Measurements from ENCODE around the gene ENTPD5. TPM values are rescaled to one million over a fixed set of nuclear protein-coding genes. Genes with fewer than 3 reads are reported as not detected.

ENTPD5 gene
- total RNA-seq (10.4 TPM), polyA plus RNA-seq (ENCODE audit: insufficient read depth in 1 of 8, insufficient read length in 8 of 8, low replicate concordance in 1 of 8) (10 to 100 TPM; 11.2 to 15.3 (median 13.9) TPM)
- long read RNA-seq, donor 1, full-length matches to known transcripts = 1 of 1 reads
- long read RNA-seq, donor 1, partial matches to known transcripts = 0 of 1 reads
- long read RNA-seq, donor 1, other reads (novel, unspliced or antisense) = 0 of 1 reads
- long read RNA-seq, donor 2 = 0 reads
- long read RNA-seq, donor 3, full-length matches to known transcripts = 2 of 77 reads
- long read RNA-seq, donor 3, partial matches to known transcripts = 64 of 77 reads
- long read RNA-seq, donor 3, other reads (novel, unspliced or antisense) = 11 of 77 reads
- long read RNA-seq, donor 4 = 0 reads
- long read RNA-seq, donor 5, partial matches to known transcripts = 60 of 76 reads
- long read RNA-seq, donor 5, other reads (novel, unspliced or antisense) = 16 of 76 reads
- long read RNA-seq, donor 6, full-length matches to known transcripts = 1 of 1 reads
- long read RNA-seq, donor 6, partial matches to known transcripts = 0 of 1 reads
- long read RNA-seq, donor 6, other reads (novel, unspliced or antisense) = 0 of 1 reads
- long read RNA-seq, donor 7, full-length matches to known transcripts = 3 of 82 reads
- long read RNA-seq, donor 7, partial matches to known transcripts = 68 of 82 reads
- long read RNA-seq, donor 7, other reads (novel, unspliced or antisense) = 11 of 82 reads
- long read RNA-seq, donor 8, full-length matches to known transcripts = 1 of 58 reads
- long read RNA-seq, donor 8, partial matches to known transcripts = 51 of 58 reads
- long read RNA-seq, donor 8, other reads (novel, unspliced or antisense) = 6 of 58 reads
- long read RNA-seq, donor 9, partial matches to known transcripts = 44 of 53 reads
- long read RNA-seq, donor 9, other reads (novel, unspliced or antisense) = 9 of 53 reads
- long read RNA-seq, donor 10, full-length matches to known transcripts = 2 of 2 reads
- long read RNA-seq, donor 10, partial matches to known transcripts = 0 of 2 reads
- long read RNA-seq, donor 10, other reads (novel, unspliced or antisense) = 0 of 2 reads
- long read RNA-seq, donor 11, partial matches to known transcripts = 50 of 58 reads
- long read RNA-seq, donor 11, other reads (novel, unspliced or antisense) = 8 of 58 reads

GRCh38 chr14:74018586-74019407 lies at the start of gene ENTPD5, which contains the start of gene BBOF1:
ENTPD5 (minus strand) TSS chr14:74019288; CDS start chr14:73988102, 31,186 bp downstream.
BBOF1 (plus strand) TSS chr14:74019349; CDS start chr14:74019479, 130 bp downstream.
- Histone ChIP-seq H3K4me1 (ENCODE audit: control insufficient read depth, insufficient read depth, low read length) (peaks cover 2% of the 10 kb centered on the region), H3K27me3 (ENCODE audit: control insufficient read depth, insufficient read depth, low read length) (no peaks in the 10 kb centered on the region)
- under 1% methylated on average over 93 of the region's 93 CpGs for WGBS (ENCODE audit: insufficient coverage)

GRCh38 chr14:74065746-74066575 lies 46.9 kb upstream of the ENTPD5 start:
- Histone ChIP-seq H3K27me3 (ENCODE audit: control insufficient read depth, insufficient read depth, low read length) (no peaks in the 10 kb centered on the region), H3K36me3 (ENCODE audit: control insufficient read depth, insufficient read depth, low read length) (peaks cover 56% of the 10 kb centered on the region)
- WGBS (ENCODE audit: insufficient coverage) = no CpG with 5 or more reads among the region's 3 CpGs

More at GRCh38 chr14:74018586-74019407, at the start of gene ENTPD5, which contains the start of gene BBOF1:
- Histone ChIP-seq H3K4me3 (ENCODE audit: low read length) (peak within 1 kb of the TSS; percentile 71), H3K27ac (ENCODE audit: low read length) (peak within 1 kb of the TSS; percentile 95), H3K36me3 (ENCODE audit: control insufficient read depth, insufficient read depth, low read length) (peaks cover 5% of the 10 kb centered on the region), H3K9me3 (replicated peaks; ENCODE audit: control insufficient read depth, low read depth, low read length) (no peaks in the 10 kb centered on the region)
- DNase-seq = peak; percentile 95

GRCh38 chr14:74064883-74065282 lies 45.8 kb upstream of the ENTPD5 start:
- no peaks in the 10 kb centered on the region for H3K9me3 ChIP-seq (replicated peaks; ENCODE audit: control insufficient read depth, low read depth, low read length)
- H3K27me3 ChIP-seq (ENCODE audit: control insufficient read depth, insufficient read depth, low read length) = no peaks in the 10 kb centered on the region
- peaks cover 52% of the 10 kb centered on the region for H3K36me3 ChIP-seq (ENCODE audit: control insufficient read depth, insufficient read depth, low read length)
- no peak overlapping the region for H3K27ac ChIP-seq (ENCODE audit: low read length)
- no CpG with 5 or more reads among the region's 3 CpGs for whole genome bisulfite sequencing (ENCODE audit: insufficient coverage)
- no peak for DNase-seq
- no peaks in the 10 kb centered on the region for H3K4me1 ChIP-seq (ENCODE audit: control insufficient read depth, insufficient read depth, low read length)
- H3K4me3 ChIP-seq (ENCODE audit: low read length) = no peak overlapping the region

More at GRCh38 chr14:74065746-74066575, 46.9 kb upstream of the ENTPD5 start:
- Histone ChIP-seq H3K4me3 (ENCODE audit: low read length) (no peak overlapping the region), H3K4me1 (ENCODE audit: control insufficient read depth, insufficient read depth, low read length) (no peaks in the 10 kb centered on the region), H3K9me3 (replicated peaks; ENCODE audit: control insufficient read depth, low read depth, low read length) (no peaks in the 10 kb centered on the region), H3K27ac (ENCODE audit: low read length) (no peak overlapping the region)
- no peak for DNase-seq

- no peaks in the 10 kb centered on the region for H3K4me1 ChIP-seq (ENCODE audit: control insufficient read depth, insufficient read depth, low read length)
- no peaks in the 10 kb centered on the region for H3K27me3 ChIP-seq (ENCODE audit: control insufficient read depth, insufficient read depth, low read length)
- no peak overlapping the region for H3K4me3 ChIP-seq (ENCODE audit: low read length)
- peaks cover 51% of the 10 kb centered on the region for H3K36me3 ChIP-seq (ENCODE audit: control insufficient read depth, insufficient read depth, low read length)
- no peak for DNase-seq
- H3K27ac ChIP-seq (ENCODE audit: low read length) = no peak overlapping the region
- H3K9me3 ChIP-seq (replicated peaks; ENCODE audit: control insufficient read depth, low read depth, low read length) = no peaks in the 10 kb centered on the region
Measured at GRCh38 chr14:74064426-74064825, 45.3 kb upstream of the ENTPD5 start.

- Histone ChIP-seq H3K27ac (ENCODE audit: low read length) (no peak overlapping the region), H3K4me1 (ENCODE audit: control insufficient read depth, insufficient read depth, low read length) (no peaks in the 10 kb centered on the region), H3K4me3 (ENCODE audit: low read length) (no peak overlapping the region), H3K27me3 (ENCODE audit: control insufficient read depth, insufficient read depth, low read length) (no peaks in the 10 kb centered on the region), H3K36me3 (ENCODE audit: control insufficient read depth, insufficient read depth, low read length) (peaks cover 44% of the 10 kb centered on the region), H3K9me3 (replicated peaks; ENCODE audit: control insufficient read depth, low read depth, low read length) (no peaks in the 10 kb centered on the region)
- DNase-seq = no peak
- no CpG with 5 or more reads among the region's 2 CpGs for WGBS (ENCODE audit: insufficient coverage)
Measured at GRCh38 chr14:74062809-74063150, 43.7 kb upstream of the ENTPD5 start.

GRCh38 chr14:74049876-74050495 lies 30.9 kb upstream of the ENTPD5 start:
- H3K9me3 ChIP-seq (replicated peaks; ENCODE audit: control insufficient read depth, low read depth, low read length) = no peaks in the 10 kb centered on the region
- H3K27ac ChIP-seq (ENCODE audit: low read length) = no peak overlapping the region
- no peaks in the 10 kb centered on the region for H3K27me3 ChIP-seq (ENCODE audit: control insufficient read depth, insufficient read depth, low read length)
- H3K4me1 ChIP-seq (ENCODE audit: control insufficient read depth, insufficient read depth, low read length) = no peaks in the 10 kb centered on the region
- 73% methylated on average over 1 of the region's 3 CpGs for WGBS (ENCODE audit: insufficient coverage)
- no peak for DNase-seq
- H3K4me3 ChIP-seq (ENCODE audit: low read length) = no peak overlapping the region
- peaks cover 11% of the 10 kb centered on the region for H3K36me3 ChIP-seq (ENCODE audit: control insufficient read depth, insufficient read depth, low read length)

GRCh38 chr14:74048281-74048680 lies 29.2 kb upstream of the ENTPD5 start:
- H3K27ac ChIP-seq (ENCODE audit: low read length) = no peak overlapping the region
- H3K4me1 ChIP-seq (ENCODE audit: control insufficient read depth, insufficient read depth, low read length) = no peaks in the 10 kb centered on the region
- WGBS (ENCODE audit: insufficient coverage) = 50% methylated on average over 1 of the region's 3 CpGs
- H3K4me3 ChIP-seq (ENCODE audit: low read length) = no peak overlapping the region
- H3K9me3 ChIP-seq (replicated peaks; ENCODE audit: control insufficient read depth, low read depth, low read length) = no peaks in the 10 kb centered on the region
- no peaks in the 10 kb centered on the region for H3K27me3 ChIP-seq (ENCODE audit: control insufficient read depth, insufficient read depth, low read length)
- no peak for DNase-seq
- H3K36me3 ChIP-seq (ENCODE audit: control insufficient read depth, insufficient read depth, low read length) = peaks cover 11% of the 10 kb centered on the region

GRCh38 chr14:74045522-74045921 lies 26.4 kb upstream of the ENTPD5 start:
- no peaks in the 10 kb centered on the region for H3K9me3 ChIP-seq (replicated peaks; ENCODE audit: control insufficient read depth, low read depth, low read length)
- no peaks in the 10 kb centered on the region for H3K27me3 ChIP-seq (ENCODE audit: control insufficient read depth, insufficient read depth, low read length)
- H3K4me3 ChIP-seq (ENCODE audit: low read length) = no peak overlapping the region
- peaks cover 11% of the 10 kb centered on the region for H3K36me3 ChIP-seq (ENCODE audit: control insufficient read depth, insufficient read depth, low read length)
- WGBS (ENCODE audit: insufficient coverage) = no CpG with 5 or more reads among the region's 4 CpGs
- DNase-seq = no peak
- H3K27ac ChIP-seq (ENCODE audit: low read length) = no peak overlapping the region
- no peaks in the 10 kb centered on the region for H3K4me1 ChIP-seq (ENCODE audit: control insufficient read depth, insufficient read depth, low read length)

All from muscle of leg (tissue), 16 donors.